SU-DHL-6 (cell line): ENCODE results near the gene PHF11.

ENCODE experiments used
- EZH2phosphoT487 ChIP-seq: fragments of 200-600 bp; sonication (generic), shearing (Covaris generic); conservative IDR thresholded peaks from 2 replicates; pipeline ENCODE4 v1.6.1; 2018; ENCODE audit warnings: mild to moderate bottlenecking, antibody characterized with exemption, low read length, moderate library complexity, mixed read lengths
- TF ChIP-seq, protein P1 (sequence below): fragments of 200-600 bp; sonication (generic); IDR thresholded peaks from one replicate; pipeline ENCODE4 v1.5.1; 2017; ENCODE audit warnings: antibody characterized with exemption, mild to moderate bottlenecking, low read length, moderate library complexity; ENCODE audit not compliant: insufficient read depth, poor library complexity, severe bottlenecking

DNA sequence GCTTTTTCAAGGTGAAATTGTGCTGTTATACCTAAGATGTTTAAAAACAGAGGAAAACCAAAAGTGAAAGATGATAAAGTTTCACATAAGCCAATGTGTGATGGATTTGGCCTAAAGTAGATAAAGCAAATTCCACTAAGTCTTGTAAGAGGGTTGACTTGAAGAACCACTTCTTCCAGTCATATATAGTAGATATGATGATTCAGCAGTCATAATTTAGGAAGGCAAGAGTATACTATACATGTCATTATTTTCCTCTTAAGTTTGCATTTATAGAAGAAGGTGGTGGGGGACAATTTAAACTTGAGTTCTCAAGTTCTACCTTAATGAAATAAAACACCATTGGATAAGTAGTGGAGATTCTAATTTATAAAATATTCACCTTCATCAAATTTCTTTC, 37.3 kb downstream of the PHF11 start:
- TF ChIP-seq, protein P1, sequence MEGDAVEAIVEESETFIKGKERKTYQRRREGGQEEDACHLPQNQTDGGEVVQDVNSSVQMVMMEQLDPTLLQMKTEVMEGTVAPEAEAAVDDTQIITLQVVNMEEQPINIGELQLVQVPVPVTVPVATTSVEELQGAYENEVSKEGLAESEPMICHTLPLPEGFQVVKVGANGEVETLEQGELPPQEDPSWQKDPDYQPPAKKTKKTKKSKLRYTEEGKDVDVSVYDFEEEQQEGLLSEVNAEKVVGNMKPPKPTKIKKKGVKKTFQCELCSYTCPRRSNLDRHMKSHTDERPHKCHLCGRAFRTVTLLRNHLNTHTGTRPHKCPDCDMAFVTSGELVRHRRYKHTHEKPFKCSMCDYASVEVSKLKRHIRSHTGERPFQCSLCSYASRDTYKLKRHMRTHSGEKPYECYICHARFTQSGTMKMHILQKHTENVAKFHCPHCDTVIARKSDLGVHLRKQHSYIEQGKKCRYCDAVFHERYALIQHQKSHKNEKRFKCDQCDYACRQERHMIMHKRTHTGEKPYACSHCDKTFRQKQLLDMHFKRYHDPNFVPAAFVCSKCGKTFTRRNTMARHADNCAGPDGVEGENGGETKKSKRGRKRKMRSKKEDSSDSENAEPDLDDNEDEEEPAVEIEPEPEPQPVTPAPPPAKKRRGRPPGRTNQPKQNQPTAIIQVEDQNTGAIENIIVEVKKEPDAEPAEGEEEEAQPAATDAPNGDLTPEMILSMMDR: no peak
- TF ChIP-seq EZH2phosphoT487: no peak
